Inflammatory macrophage (primary cell): ENCODE data around the gene BCAS3.

Experiments
- DNase-seq, 2 donors: peaks; one replicate each; pipeline ENCODE4 v3.0.0-alpha.2; 2020 to 2022

Gene BCAS3

DNA sequence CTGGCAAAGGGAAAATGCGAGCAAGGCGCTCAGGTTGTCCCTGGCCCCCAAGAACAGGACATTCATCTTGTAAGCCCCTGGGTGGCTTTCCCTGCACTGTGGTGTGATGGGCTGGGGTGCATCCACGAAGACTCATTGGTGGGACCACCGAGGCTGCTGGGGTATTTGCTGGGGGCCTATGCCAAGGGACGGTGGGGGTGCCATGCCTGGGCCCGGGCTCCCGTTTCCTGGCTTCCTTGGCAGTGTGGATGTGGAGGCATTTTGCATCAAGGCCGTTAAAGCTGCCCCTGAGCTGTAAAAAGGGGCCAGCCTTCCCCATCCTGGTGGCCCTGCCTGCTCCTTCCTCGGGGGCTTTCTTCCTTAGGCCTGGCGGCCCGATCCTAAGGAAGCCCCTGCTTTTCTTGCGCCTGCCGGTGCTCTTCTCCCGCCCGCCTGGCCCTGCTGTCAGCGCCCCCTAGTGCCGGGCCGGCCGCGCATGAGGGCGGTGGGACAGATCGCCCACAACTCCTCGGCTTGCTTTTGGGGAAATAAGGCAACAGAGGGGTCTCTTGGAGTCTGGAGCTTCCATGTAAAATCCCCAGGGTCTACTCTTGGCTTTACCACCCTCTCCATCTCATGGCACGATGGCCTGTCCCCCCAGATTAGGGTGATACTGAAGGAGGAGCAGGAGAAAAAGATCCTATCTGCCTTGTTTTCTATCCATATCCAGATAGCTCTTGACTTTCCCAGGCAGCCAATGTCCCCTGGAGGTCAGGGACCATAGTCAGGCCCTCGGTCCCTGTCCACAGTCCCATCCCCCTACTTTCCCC, 712.2 kb downstream of the BCAS3 start:
- peak in 1 of 2 donors; percentile 26 for DNase-seq

- no peak for DNase-seq
Measured at GRCh38 chr17:61390479-61390791, 712.8 kb downstream of the BCAS3 start.

GRCh38 chr17:61391595-61392291, 714.1 kb downstream of the BCAS3 start:
- no peak for DNase-seq

DNA sequence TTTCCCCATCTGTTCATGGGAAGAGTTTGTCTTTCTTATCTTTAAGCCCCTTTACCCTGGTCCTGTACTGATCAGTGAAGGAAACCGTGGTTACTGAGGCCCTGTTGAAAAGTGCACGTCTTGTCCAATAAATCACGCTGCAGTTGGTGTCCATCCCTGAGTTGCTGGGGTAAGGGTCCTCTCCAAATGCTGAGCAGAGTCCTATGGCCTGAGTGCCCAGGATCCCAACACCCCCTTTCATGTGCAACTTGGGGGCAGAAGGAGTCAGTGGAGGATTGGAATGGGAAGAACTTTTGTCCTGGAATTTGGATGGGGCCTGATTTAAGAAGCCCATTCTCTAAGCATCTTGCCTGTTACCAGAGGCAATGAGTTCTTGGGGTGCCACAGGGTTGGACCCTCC, 715.0 kb downstream of the BCAS3 start:
- DNase-seq, result no peak

DNA sequence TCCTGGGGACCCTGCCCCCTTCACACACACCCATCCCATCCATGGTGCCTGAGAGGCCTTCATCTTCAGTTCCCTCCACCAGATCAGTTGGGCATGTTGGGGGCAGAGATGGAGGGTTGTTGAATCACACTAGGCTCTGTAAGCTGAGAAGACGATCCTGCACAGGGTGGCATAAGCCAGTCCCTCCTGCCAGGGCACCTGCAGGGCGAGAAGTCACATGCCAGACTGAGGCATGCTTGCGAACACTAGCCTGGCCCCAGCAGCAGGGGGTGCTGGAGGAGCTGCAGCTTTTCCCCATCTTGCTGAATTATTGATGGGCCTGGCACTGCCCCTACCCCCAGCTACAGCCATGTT, 715.9 kb downstream of the BCAS3 start:
- DNase-seq, result no peak

GRCh38 chr17:61393904-61394629, 716.4 kb downstream of the BCAS3 start:
- DNase-seq, result no peak

DNA sequence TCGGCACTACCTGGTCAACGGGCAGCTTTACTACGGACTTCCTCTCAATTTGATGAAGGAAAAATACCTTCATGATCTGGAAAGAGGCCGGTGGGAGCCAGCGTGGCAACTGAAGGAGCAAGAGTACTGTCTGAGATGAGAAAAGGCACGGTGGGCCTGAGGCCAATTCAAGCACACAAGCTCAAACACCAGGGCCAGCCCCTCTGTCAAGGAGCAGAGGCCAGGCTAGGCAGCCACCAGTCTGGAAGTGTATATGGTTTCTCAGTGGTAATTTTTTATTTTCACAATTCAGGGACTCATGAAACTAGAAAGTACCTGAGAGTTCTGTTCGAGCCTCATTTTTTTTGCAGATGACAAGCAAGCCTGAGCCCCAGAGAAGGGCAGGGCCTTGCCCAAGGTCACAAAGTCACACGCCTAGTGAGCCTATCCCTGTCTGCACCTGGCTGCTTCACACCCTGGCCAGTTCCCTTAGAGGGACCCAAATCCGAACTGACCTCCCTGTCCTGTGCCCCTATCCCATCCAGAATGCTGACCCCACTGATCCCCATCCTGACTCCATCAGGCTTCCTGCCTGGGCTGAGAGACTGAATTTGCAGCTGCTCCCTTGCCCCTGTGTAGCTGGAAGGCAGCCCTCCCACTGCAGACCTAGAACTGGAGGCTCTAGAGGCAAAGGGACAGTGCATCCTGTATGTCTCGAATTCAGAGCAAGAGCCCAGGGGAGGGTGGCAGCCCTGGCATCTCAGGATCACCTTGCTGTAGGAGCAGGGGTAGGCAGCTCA, 717.2 kb downstream of the BCAS3 start:
- DNase-seq, result no peak

GRCh38 chr17:61395409-61395982, 717.8 kb downstream of the BCAS3 start:
- no peak for DNase-seq

- DNase-seq, result no peak
Measured at GRCh38 chr17:61395983-61396585, 718.4 kb downstream of the BCAS3 start.

GRCh38 chr17:61396586-61397085, 719.0 kb downstream of the BCAS3 start:
- no peak for DNase-seq

GRCh38 chr17:61397086-61397842, 719.6 kb downstream of the BCAS3 start:
- DNase-seq, result no peak

DNA sequence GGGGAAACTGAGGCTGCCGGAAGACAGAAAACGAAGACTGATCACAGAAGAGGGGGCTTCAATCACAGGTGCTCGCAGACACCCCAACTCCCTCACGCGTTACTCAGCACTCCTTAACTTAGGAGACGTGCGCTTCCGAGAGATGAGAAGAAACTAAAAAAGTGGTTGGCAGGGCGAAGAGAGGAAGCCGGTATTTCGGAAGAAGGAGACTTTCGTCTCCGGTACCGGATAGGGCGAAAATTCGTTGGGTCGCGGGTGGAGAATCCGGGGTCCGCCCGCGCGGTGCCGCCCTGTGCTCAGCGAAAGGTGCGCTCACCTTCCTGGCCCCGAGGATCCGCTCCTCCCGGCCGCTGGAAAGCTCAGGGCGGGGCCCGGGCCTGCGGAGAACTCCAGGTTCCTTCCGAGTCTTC, 721.1 kb downstream of the BCAS3 start:
- no peak for DNase-seq

DNA sequence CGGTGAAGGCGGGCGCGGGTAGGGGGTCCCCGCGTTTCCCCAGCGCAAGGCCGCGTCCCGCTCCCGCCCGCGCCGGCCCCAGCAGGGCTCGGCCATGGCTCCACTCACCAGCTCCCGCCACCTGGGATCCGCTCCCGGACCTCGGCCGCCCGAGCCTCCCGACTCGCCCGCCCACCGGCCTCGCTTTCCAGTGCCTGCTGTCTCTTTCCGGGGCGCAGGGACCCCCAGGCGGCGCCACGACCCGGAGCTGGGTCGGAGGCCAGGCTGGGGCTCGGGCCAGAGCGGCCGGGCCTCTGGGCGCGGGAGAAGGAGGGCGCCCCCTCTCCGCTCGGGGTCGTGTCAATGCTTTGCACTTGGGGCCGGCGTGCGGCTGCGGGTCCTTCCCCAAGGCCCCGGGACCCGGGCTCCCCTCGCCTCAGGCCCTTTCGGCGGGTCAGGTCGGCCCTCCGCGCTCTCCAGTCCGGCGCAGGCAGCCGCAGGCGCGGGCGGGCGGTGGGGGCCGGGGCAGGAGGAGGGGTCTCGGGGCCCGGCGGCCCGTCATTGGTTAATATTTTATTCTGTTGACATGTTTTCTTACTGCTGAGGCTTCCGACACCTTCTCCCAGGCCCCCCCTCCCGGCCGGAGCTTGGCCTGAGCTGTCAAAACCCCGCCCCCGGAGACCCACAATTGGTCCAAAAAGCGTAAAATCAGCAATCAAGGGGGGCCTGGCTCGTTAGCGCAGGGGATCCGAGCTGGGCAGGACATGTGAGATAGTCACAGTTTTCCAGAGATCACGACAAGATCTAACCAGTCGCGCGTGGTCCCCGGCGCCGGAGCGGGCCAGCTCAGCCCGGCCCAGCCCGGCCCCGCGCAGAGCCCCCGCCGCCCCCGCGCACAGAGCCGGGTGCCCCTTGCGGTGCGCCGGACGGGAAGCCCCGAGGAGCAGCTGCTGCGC, 721.7 kb downstream of the BCAS3 start, which contains the start of gene TBX2:
TSS of gene TBX2 (plus strand) at position 713 of the 935 bp plus-strand sequence. CDS start 334 bp downstream, outside the sequence.
- no peak for DNase-seq

DNA sequence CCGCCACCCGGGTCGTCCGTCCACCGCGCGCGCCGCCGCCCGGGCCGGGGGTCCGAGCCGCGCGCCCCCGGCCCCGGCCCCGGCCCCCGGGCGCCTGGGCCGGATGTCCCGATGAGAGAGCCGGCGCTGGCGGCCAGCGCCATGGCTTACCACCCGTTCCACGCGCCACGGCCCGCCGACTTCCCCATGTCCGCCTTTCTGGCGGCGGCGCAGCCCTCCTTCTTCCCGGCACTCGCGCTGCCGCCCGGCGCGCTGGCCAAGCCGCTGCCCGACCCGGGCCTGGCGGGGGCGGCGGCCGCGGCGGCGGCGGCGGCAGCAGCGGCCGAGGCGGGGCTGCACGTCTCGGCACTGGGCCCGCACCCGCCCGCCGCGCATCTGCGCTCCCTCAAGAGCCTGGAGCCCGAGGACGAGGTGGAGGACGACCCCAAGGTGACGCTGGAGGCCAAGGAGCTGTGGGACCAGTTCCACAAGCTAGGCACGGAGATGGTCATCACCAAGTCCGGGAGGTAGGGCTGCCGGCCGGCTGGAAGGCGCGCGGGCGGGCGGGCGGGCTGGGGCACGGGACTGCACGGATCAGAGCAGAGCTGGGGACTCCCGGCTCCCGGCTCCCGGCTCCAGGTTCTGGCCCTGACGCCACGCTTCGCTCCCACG, 722.5 kb downstream of the BCAS3 start:
- DNase-seq, result peak; percentile 33 to 63

GRCh38 chr17:61400717-61401388, 723.2 kb downstream of the BCAS3 start:
- DNase-seq, result no peak

- DNase-seq, result no peak
Measured at GRCh38 chr17:61401389-61402072, 723.9 kb downstream of the BCAS3 start.

GRCh38 chr17:61402073-61402541, 724.5 kb downstream of the BCAS3 start:
- no peak for DNase-seq
